Progenitor cell of endocrine pancreas (in vitro differentiated cells): ENCODE measurements around the gene FAF1. TPM values are rescaled to one million over a fixed set of nuclear protein-coding genes. Genes with fewer than 3 reads are reported as not detected.

ENCODE experiments used
- DNase-seq: peaks from one replicate; pipeline ENCODE4 v3.0.0; 2021; ENCODE audit warnings: low spot score; ENCODE audit not compliant: unreplicated experiment
- H3K27ac Mint-ChIP-seq: 2 replicates; pipeline ENCODE4 v1.8.0; 2021; ENCODE audit warnings: mild to moderate bottlenecking, moderate library complexity, mixed read lengths
- H3K27me3 Mint-ChIP-seq: 2 replicates; pipeline ENCODE4 v1.8.0; 2021; ENCODE audit warnings: mixed read lengths
- H3K36me3 Mint-ChIP-seq: 2 replicates; pipeline ENCODE4 v1.8.0; 2022; ENCODE audit warnings: mixed read lengths; ENCODE audit not compliant: insufficient read depth
- H3K4me1 Mint-ChIP-seq: 2 replicates; pipeline ENCODE4 v1.8.0; 2021; ENCODE audit warnings: low read depth, mixed read lengths
- H3K4me3 Mint-ChIP-seq: 2 replicates; pipeline ENCODE4 v1.8.0; 2021; ENCODE audit warnings: low read depth, mild to moderate bottlenecking, moderate library complexity, mixed read lengths
- H3K9me3 Mint-ChIP-seq: 2 replicates; pipeline ENCODE4 v1.8.0; 2021; ENCODE audit warnings: low read depth, mixed read lengths
- CTCF ChIP-seq: fragments of 200-600 bp; sonication (generic); IDR thresholded peaks from one replicate; pipeline ENCODE4 v1.5.0; 2021; ENCODE audit warnings: antibody characterized with exemption, mild to moderate bottlenecking; ENCODE audit not compliant: unreplicated experiment
- total RNA-seq: library from RNA; stranded (reverse); gene quantifications from 2 replicates; pipeline ENCODE4 v1.2.1, GENCODE V29; 2021

FAF1 gene
- total RNA-seq, 1 donor from 2014 or later, result 49.0 TPM

- H3K4me1 Mint-ChIP-seq, result no peaks in the 10 kb centered on the region
- no peak overlapping the region for H3K4me3 Mint-ChIP-seq
- H3K9me3 Mint-ChIP-seq, result no peaks in the 10 kb centered on the region
These were observed 505.2 kb downstream of the FAF1 start for GRCh38 chr1:50454911-50455310.

GRCh38 chr1:50453266-50453665, 506.8 kb downstream of the FAF1 start:
- no peaks in the 10 kb centered on the region for H3K27me3 Mint-ChIP-seq
- H3K27ac Mint-ChIP-seq, result no peak overlapping the region
- no peaks in the 10 kb centered on the region for H3K9me3 Mint-ChIP-seq
- no peak overlapping the region for H3K4me3 Mint-ChIP-seq
- DNase-seq, result no peak
- H3K4me1 Mint-ChIP-seq, result no peaks in the 10 kb centered on the region
- TF ChIP-seq CTCF, result no peak
- no peaks in the 10 kb centered on the region for H3K36me3 Mint-ChIP-seq

More at GRCh38 chr1:50454911-50455310, 505.2 kb downstream of the FAF1 start:
- Mint-ChIP-seq H3K27ac (no peak overlapping the region), H3K36me3 (no peaks in the 10 kb centered on the region), H3K27me3 (no peaks in the 10 kb centered on the region)
- no peak for DNase-seq
- TF ChIP-seq CTCF, result no peak

- Mint-ChIP-seq H3K27ac (no peak overlapping the region), H3K9me3 (no peaks in the 10 kb centered on the region), H3K36me3 (no peaks in the 10 kb centered on the region), H3K4me3 (no peak overlapping the region), H3K4me1 (no peaks in the 10 kb centered on the region), H3K27me3 (no peaks in the 10 kb centered on the region)
- no peak for DNase-seq
- no peak for TF ChIP-seq CTCF
These were observed 507.4 kb downstream of the FAF1 start for GRCh38 chr1:50452700-50453099.

GRCh38 chr1:50450861-50451653, 509.0 kb downstream of the FAF1 start:
- Mint-ChIP-seq H3K27ac (no peak overlapping the region), H3K36me3 (no peaks in the 10 kb centered on the region), H3K4me3 (no peak overlapping the region), H3K4me1 (no peaks in the 10 kb centered on the region), H3K27me3 (no peaks in the 10 kb centered on the region), H3K9me3 (no peaks in the 10 kb centered on the region)
- no peak for DNase-seq
- TF ChIP-seq CTCF, result no peak

GRCh38 chr1:50447961-50448360, 512.1 kb downstream of the FAF1 start:
- H3K9me3 Mint-ChIP-seq, result no peaks in the 10 kb centered on the region
- peaks cover 1% of the 10 kb centered on the region for H3K4me1 Mint-ChIP-seq
- no peak for TF ChIP-seq CTCF
- no peaks in the 10 kb centered on the region for H3K36me3 Mint-ChIP-seq
- H3K4me3 Mint-ChIP-seq, result no peak overlapping the region
- H3K27ac Mint-ChIP-seq, result no peak overlapping the region
- no peaks in the 10 kb centered on the region for H3K27me3 Mint-ChIP-seq
- no peak for DNase-seq
